ENCODE results near the gene ATP23.

The ATP23 gene

DNA sequence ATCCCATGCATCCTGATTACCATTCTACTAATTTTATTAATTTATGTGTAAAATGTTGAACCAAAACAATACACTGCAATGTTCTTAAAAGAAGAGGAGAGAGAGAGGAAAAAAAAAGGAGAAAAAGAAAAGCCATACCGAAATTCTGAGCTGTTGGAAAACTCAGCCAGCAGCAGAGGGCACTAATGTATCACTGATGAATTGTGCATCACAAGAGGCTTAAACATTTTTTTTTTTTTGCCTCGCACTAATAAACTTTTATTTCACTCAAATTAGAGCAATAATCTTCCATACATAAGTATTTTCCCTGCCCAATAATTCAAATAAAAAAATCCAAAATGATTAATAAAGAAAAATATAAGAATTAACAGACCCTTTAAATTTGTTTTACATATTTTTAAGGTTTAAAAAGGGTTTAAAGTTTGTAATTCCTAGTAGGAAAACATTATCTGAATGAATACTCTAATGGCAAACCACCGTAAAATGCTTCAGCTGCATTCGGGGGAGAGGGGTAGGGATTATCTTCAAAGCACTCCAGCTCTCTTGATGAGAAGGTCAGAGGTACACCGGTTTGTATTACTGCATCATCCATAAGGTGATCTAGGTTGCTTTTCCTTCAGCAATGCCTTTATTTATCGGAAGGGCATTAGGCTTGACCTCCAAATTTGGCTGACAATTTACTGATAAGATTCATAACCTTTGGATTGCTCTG lies 41.9 kb downstream of the ATP23 start:
- DNase-seq (ENCODE audit: low read depth): no peak

DNA sequence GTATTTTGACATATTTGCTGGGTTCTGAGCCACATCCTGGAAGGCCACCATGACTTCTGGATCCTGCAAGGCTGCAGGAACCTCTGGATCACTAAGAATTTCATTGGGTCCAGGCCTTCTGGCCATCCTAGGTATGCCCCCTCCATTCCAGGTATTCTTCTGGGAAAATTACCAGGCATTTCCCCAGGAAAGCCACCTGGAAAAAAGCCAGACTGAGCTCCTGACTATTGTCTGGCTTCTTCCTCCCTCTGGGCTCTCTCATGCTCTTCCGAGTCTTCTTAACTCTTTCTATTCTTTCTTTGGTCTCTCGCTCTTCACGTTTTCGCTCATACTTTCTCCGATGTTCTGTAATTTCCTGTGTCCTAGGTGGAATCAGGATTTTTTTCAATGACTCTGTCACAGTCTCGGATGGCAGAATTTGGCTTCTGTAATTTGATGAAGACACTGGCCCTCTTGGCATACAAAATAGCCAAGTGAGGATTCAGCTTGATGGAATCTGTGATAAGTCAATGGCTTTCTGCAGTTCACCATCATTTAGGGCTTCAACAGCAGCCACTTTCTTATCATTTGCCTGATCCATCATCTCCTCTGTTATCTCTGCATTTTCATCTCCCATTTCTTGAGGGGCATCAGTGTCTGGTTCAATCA lies 42.6 kb downstream of the ATP23 start:
- no peak for DNase-seq (ENCODE audit: low read depth)

GRCh38 chr12:57984629-57985151 lies 43.3 kb downstream of the ATP23 start:
- no peak for DNase-seq (ENCODE audit: low read depth)

GRCh38 chr12:57985685-57986084 lies 44.3 kb downstream of the ATP23 start:
- no peak for DNase-seq (ENCODE audit: low read depth)

- DNase-seq (ENCODE audit: low read depth): no peak
Measured at GRCh38 chr12:57989838-57990237, 48.5 kb downstream of the ATP23 start.

DNA sequence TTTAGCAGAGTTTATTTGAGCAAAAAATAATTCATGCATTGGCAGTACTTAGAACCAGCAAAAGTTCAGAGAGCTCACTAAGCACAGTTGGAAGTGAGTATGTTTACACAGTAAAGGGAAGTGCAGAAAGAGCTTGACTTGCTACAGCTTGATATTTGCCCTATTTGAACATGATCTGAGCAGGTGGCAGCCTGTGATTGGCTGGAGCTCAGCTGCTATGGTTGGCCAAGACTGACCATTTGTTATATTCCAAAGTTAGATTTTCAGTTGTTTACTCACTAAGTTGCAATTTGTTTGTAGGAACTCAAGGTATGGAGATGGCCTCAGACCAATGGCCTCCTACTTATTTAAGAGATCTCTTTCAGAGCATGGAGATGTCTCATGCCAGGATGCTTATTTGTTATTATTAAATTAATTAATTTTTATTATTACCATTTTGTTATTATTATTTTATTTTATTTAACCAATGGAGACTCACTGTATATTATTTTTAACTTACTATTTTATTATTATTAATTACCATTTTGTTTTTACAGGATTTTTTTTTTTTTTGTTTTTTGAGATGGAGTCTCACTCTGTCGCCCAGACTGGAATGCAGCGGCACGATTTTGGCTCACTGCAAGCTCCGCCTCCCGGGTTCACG lies 49.0 kb downstream of the ATP23 start:
- no peak for DNase-seq (ENCODE audit: low read depth)

DNA sequence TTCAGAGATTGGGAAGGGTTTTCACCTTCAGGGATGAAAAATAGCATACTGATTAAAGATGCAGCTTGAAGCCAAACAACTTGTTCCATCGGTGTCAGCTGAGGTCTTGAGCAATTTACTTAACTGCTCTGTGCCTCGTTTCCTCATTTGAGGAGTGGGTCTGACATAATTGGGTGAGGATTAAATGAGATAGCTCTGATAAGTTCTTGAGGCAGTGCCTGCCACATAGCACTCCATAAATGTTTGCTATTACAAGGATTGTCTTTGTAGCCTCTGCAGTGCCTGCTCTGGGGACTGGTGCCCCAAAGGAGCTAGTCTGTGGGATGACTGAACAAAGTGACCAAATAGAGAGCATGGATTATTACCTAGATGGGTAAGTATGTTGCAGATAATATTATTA lies 50.6 kb downstream of the ATP23 start:
- DNase-seq (ENCODE audit: low read depth): no peak

DNA sequence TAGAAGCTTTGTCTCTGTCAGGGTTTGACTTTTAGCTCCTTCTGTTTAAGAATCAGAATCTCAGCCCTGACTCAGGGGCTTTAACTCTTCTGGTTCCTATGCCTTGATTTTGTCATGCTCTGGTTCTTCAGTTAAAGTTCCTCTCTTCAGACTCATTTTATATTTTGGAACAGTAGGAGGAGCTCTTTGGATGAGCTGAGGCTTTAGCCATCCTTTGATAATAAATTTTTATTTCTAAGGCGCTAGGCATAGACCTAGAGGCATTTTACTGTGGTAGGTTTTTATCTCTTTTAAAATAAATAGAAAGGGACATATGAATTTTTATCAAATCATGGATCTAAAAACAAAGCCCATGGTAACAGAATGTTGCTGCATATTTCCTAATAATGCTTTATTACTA lies 51.7 kb downstream of the ATP23 start:
- no peak for DNase-seq (ENCODE audit: low read depth)

GRCh38 chr12:57993834-57994233 lies 52.5 kb downstream of the ATP23 start:
- DNase-seq (ENCODE audit: low read depth): no peak

- no peak for DNase-seq (ENCODE audit: low read depth)
Measured at GRCh38 chr12:57996520-57996919, 55.2 kb downstream of the ATP23 start.

GRCh38 chr12:57998251-57998650 lies 56.9 kb downstream of the ATP23 start:
- no peak for DNase-seq (ENCODE audit: low read depth)

DNA sequence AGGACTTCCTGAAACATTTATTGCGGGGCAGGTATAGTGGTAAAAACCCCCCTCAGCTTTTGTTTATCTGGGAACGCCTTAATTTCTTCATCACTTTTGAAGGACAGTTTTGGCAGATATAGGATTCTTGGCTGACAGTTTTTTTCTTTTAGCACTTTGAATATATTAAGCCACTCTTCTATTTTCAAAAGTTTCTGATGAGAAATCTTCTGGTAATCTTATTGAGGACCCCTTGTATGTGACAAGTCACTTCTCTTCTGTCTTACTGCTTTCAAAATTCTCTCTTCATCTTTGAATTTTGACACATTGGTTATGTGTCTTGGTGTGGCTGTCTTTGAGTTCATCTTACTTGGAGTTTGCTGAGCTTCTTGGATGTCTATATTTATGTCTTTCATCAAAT lies 59.1 kb downstream of the ATP23 start:
- DNase-seq (ENCODE audit: low read depth): no peak

DNA sequence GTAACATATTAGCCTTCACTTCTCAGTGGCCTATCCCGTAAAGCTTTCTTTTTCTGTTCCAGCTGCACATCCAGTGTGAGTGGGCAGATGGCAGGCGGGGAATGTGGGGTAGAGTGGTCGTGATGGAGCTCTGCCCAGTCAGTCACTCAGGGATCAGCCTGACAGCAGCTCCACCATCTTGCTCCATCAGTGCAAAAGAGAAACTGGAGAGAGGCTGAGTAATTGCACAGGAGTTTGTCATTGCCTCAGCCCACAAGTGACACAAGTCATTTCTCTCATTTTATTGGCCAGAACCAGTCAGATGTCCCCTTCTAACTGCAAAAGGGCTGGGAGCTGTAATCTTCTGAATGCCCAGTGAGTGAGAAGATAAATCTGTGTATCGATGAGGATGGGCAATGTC lies 66.5 kb downstream of the ATP23 start:
- no peak for DNase-seq (ENCODE audit: low read depth)

DNA sequence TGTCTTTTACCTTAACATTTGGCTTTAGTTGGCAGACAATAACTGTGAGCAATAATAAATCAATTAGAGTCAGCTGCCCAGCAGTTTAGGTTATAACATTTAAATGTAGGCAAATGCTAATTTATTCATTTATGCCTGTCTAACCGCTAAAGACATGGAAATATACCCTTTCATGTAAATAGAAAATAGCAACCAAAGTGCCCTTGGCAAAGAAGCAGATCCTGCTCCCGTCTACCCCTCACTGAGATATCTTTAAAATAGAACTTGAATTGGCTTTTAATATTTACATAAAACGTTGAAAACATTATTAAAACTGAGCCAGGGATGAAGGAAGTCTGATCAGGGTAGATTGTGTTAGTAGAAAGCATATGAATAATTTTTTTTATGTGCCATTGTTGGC lies 67.3 kb downstream of the ATP23 start:
- DNase-seq (ENCODE audit: low read depth): no peak
